GM10847 (cell line): Measurements from ENCODE around the gene HORMAD2.

Experiments
- POLR2A ChIP-seq: IDR thresholded peaks from 2 replicates; pipeline ENCODE4 v1.6.1; 2011; ENCODE audit not compliant: insufficient read length; ENCODE audit errors: extremely low read depth

Gene HORMAD2

GRCh38 chr22:30187529-30188407 is 107.5 kb downstream of the HORMAD2 start:
- TF ChIP-seq POLR2A = no peak

- no peak for TF ChIP-seq POLR2A
Observed at GRCh38 chr22:30188911-30189310, 108.6 kb downstream of the HORMAD2 start.

GRCh38 chr22:30190574-30190973 is 110.3 kb downstream of the HORMAD2 start:
- TF ChIP-seq POLR2A = no peak

- no peak for TF ChIP-seq POLR2A
Observed at GRCh38 chr22:30191040-30191701, 110.9 kb downstream of the HORMAD2 start.

GRCh38 chr22:30192427-30192826 is 112.2 kb downstream of the HORMAD2 start:
- no peak for TF ChIP-seq POLR2A

- TF ChIP-seq POLR2A = no peak
Observed at GRCh38 chr22:30193031-30193775, 112.9 kb downstream of the HORMAD2 start.

- TF ChIP-seq POLR2A = no peak
Observed at GRCh38 chr22:30195245-30196140, 115.2 kb downstream of the HORMAD2 start.

GRCh38 chr22:30196141-30196879 is 116.0 kb downstream of the HORMAD2 start:
- TF ChIP-seq POLR2A = no peak

GRCh38 chr22:30196880-30197336 is 116.6 kb downstream of the HORMAD2 start:
- TF ChIP-seq POLR2A = no peak

- no peak for TF ChIP-seq POLR2A
Observed at GRCh38 chr22:30197389-30197788, 117.1 kb downstream of the HORMAD2 start.

GRCh38 chr22:30198152-30198825 is 118.0 kb downstream of the HORMAD2 start:
- TF ChIP-seq POLR2A = no peak

- no peak for TF ChIP-seq POLR2A
Observed at GRCh38 chr22:30198921-30199320, 118.7 kb downstream of the HORMAD2 start.

GRCh38 chr22:30201945-30202344 is 121.7 kb downstream of the HORMAD2 start:
- no peak for TF ChIP-seq POLR2A
